8988T (cell line): ENCODE results near the gene SPSB1.

Source experiments
- DNase-seq: peaks from one replicate; pipeline ENCODE4 v3.0.0; 2011

Gene SPSB1

DNA sequence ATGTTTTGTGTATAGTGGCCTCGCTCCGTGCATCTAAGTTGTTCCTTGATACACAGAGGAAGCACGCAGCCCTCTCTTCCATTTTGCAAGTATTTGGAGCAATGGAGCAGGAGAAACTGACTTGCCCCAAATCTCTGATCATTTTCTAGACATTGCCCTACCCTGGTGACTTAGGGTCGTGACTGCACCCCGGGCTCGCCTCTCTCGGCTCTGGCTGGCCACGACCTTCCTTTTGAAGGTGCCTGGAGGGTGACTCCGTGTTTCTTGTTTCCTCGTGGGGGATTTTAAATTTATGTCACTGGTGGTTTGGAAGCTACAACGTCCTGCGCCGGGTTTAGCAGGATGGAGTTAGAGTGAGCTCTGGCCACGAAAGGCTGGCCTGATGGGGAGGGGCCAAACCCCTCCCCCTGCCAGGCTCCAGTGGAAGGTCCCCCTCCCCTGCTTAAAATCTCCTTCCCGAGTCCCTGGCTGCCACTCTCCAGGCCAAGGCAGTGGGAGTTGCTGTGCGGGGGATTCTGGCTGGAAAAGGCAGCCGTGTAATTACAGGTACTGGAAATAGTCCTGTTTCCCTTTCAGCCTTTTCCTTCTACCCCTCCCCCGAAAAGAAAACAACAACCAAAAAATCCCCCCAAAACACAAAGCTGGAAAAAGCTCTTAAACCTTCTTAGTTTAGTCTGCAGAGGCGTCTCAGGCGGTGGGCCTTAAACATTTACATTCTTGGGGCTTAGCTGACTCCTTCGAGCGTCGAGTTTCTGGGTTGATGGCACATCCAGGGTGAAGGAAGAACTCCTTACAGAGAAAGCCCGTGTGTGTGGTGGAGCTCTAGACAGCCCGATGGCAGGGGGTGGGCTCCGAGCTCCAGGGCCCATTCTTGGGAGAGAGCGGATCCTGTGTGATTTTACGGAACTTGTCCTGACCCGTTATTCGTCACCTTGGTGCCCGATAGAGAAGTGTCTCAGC lies 28.1 kb downstream of the SPSB1 start:
- DNase-seq, result no peak

DNA sequence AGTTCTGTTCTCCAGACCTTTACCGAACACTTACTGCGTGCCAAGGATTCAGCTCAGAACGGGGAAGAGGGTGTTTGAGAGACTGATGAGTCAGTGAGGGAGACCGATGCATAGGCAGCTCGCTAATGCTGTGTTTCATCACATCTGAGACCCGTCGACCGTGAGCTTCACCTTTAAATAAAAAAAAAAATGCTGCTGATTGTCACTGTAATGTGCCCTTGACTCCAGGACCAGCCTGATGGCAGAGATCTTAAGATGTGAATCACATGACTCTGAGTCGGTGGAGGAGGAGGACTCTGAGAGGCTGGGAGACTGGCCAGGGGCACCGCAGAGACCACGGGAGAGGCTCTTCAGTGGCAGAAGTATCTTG lies 28.8 kb downstream of the SPSB1 start:
- DNase-seq, result no peak

DNA sequence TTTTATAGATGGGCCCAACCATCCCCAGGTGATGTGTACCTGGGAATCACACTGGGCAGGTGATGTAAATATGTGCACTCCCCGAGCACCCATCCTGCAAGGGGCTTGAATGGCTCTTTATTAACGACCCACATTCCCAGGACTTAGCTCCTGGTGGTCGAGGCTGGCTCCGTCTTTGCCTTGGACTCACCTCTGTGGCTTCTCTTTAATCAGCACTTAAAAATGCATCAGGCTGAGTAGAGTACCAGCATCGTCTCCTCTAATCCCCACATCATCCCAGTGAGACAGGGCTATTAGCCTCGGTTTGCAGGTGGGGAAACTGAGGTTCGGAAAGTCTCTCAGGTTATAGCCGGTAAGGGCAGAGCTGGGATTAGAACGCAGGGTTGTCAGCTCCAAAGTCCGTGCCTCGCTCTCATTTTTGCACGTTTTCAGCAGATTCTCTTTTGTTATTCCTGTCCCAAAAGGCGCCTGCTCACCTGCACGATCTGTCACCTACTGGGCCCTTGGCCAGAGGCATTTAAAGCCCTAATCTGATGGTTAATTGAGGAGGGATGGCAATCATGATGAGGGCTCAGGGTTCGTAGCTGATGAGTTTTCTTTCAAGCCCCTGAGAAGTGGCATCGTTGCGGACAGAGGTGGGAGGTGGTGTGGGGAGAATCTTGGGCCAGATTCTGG lies 29.4 kb downstream of the SPSB1 start:
- DNase-seq, result no peak

DNA sequence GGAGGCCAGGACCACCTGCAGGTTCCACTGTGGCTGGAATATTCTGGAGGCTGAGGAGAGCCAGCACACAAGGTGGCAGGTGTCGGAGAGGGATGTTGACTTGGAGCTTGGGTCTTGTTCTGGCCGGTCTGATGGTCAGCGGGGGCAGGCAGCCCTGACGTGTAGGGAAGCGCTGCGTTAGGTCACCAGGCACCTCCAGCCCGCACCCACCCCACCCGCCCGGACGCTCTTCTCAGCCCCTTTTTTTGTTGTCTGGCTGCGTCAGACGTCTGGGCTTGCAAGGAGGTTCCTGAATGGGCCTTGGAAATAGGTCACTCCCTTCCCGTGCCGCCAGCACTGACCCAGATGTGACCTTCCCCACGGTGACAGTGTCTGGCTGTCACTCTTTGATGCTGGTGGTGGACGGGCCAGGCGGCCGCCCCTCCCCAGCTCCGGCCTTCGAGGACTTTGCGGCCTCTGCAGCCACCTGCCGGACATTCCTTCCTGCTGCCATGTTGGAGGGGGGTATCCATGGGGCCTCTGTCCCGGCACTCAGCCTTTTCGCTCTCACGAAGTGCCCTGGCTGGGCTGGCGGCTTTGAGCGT lies 30.1 kb downstream of the SPSB1 start:
- no peak for DNase-seq

DNA sequence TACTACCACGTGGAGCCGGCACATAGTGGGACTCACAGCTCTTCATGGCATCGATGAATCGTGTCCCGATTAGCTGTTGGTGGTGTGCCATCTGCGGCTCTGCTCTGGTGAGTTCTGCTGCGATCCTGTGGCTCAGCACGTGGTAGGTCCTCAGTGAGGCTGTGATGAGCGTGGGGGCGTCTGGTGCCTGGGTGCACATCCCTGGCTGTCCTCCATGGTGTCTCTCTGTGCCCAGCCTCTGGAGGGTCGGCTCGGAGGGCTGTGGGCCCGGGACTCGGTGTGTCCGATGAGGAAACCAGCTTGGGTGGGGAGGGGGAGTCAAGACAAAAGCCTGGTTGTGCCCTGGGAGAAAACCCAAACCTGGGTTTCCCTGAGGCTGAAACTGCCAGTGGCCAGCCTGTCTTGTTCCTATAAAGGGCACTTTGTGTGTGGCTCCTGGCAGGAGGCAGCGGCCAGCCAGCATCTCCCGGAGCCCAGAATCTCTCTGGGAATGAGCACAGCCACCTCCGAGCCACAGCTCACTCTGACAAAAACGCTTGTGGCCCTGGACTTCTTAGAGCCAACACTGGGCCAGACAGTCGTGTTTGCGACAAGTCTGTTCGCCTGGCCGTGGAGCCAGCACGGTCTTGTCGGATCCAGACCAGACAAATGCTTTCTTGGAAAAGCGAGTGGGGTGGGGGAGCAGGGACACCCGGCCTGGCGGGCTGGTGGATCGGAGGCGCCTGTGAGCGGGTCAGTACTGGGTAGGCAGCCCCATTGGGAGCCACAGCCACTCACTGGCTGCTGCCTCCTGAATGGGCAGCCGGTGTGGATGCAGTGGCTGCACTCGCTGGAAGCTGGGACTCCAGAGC lies 31.8 kb downstream of the SPSB1 start:
- no peak for DNase-seq

DNA sequence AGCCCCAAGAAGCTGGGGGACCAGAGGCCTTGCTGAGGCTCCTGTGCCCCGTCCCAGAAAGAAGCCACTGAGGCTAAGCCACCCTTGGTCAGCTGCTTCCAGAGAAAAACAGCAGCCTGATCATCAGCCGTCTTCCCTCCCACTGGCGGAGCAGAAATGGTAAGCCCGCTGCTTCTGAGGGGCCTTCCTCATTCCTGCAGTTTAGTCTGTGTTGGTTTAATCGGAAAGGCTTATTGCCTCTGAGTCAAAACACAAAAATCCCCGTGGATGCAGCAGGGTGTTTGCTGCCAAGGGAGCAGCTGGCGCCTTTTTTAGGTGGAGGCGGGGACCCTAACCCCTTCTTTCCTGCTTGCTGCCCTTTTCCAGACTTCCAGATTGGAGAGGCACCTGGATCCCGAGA lies 33.9 kb downstream of the SPSB1 start:
- DNase-seq, result no peak

DNA sequence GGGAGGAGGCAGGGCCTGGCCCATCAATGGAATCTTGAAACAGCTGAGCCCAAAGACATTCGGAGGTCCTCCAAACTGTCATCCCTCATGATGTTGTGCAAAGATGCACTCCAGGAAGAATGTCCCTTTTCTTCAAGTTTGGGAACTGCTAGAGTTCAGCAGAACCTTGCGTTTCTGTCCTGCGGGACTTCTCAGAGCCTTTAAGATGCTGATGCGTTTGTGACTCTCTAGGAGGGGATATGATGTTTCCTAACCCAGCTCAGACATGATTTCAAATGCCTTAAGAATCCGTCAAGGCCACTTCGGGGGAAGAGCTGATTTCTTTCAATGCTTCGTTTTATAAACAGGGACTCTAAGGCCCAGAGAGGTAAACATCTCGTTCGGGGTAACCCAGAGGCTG lies 35.5 kb downstream of the SPSB1 start:
- no peak for DNase-seq

DNA sequence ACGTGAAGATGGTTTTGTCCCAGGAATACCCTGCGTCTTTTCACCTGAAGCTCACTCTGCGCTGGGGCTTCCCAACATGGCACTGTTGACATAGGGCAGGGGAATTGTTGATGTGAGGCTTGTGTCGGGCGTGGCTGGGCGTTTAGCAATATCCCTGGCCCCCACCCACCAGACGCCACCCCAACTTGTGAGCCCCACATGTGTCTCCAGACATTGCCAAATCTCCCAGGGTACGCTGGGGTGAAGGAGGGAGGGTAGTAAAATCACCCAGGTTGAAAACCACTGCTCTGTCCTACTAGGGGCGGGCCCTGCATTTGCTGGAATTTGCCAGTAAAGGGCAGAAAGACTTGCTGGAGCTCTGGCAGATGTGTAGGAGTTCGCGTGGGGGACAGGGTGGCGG lies 36.0 kb downstream of the SPSB1 start:
- no peak for DNase-seq

DNA sequence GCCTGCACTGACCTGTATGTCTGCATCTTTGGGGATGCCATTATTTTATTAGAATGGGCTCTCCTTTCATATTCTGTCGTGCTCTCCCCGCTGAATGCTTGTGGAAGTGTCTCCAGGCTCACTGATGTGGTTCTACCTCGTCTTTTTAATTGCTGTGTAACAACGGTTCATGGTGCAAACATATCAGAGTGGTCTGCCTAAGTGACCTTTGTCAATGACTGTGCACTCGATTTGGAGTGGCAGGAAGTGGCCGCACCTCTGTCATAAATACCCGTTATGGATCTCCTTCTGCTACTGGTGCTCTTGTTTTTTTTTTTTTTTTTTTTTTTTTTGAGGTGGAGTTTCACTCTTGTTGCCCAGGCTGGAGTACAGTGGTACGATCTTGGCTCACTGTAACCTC lies 38.3 kb downstream of the SPSB1 start:
- no peak for DNase-seq

DNA sequence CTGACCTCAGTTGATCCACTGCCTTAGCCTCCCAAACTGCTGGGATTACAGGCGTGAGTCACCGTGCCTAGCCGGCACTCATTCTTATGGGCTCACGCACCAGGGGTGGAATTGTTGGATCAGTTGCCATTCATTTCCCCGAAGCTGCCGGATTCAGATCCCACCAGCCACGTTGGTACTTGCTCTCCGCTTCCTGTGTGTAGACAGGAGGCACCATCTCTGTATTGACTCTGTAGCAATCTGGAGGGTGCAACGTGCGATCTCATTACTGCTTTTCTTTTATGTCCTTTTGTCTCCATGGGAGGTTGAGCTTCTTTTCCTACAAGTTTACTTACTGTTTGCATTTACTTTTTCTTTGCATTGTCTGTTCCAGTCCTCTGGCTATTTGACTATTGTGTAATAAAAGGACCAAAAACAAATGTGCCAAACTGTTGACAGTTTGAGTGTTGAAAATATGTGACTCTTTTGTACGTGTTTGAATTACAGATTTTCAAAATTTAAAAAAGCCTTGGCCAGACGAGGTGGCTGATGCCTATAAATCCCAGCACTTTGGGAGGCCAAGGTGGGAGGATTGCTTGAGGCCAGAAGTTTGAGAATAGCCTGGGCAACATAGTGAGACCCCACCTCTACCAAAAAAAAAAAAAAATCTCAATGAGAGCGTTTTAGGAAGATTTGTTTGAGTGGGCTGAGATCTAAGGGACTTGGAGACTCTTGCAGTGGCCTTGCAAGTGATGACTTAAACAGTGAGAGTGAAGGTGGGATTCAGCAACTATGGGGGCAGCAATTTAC lies 39.1 kb downstream of the SPSB1 start:
- DNase-seq, result no peak

DNA sequence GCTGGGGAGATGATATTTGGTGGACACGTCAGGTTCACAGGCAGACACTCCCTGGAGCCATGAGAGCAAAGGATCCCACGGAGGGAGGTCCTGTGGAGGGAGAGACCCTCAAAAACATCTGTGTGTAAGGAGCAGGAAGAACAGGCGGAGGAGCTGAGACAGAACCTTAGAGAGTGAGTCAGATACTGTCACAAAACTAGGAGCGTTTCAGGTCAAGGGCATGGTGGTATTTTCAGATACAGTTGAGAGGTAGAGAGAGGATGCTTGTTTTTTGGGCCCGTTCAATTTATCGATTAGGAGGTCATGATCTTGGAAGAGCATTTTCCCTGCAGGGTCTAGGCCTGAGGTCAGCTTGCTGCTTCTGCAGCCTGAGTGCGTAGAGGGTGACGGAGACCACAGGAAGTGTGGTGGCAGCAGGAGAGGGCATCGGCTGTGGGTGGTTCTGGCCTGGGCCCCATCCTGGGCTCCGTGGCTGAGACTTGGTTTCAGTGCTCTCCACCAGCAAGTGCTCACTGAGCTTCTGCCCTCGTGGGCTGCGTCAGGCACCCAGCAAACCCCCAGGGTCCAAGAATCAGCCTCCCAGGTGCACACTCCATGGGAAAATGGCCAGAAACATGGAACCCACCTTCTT lies 39.9 kb downstream of the SPSB1 start:
- no peak for DNase-seq

DNA sequence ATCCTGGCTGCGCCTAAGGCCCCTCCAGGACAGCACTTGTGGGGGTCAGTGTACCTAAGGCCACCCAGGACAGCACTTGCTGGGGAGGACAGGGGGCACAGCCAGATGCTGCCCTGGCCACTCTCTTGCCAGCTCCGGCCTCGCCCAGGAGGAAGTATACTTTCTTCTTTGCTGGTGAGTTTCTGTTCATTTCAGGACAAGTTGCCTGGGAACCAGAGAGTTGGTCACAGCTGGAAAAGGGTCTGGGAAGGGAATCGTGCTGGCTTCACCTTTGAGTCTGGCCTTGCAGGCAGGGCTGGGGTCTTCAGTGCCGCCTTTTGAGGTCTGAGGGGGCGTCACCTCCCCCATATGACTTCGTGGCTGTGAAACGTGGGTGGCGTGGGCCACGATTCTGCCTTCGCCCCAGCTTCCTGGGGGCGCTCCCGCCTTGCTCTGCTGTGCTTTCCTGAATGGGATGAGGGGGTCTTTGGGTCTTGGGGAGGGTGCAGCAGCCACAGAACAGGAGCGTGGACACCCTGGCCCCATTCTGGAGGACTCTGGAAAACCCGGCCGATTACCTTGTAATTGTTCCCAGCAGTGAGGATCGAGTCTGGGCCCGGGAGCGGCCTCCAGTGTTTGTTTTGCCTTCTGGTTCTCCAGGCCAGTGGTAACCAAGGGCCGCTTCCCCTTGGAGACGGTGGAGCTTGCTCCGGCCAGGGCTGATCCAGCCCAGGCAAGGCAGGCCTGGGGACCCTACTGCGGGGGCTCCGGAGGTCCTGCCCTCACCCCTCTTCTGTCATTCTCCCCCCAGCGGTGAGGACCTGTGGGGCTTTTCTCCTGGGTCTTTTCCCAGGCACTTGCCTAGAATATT lies 45.9 kb downstream of the SPSB1 start:
- DNase-seq, result no peak

DNA sequence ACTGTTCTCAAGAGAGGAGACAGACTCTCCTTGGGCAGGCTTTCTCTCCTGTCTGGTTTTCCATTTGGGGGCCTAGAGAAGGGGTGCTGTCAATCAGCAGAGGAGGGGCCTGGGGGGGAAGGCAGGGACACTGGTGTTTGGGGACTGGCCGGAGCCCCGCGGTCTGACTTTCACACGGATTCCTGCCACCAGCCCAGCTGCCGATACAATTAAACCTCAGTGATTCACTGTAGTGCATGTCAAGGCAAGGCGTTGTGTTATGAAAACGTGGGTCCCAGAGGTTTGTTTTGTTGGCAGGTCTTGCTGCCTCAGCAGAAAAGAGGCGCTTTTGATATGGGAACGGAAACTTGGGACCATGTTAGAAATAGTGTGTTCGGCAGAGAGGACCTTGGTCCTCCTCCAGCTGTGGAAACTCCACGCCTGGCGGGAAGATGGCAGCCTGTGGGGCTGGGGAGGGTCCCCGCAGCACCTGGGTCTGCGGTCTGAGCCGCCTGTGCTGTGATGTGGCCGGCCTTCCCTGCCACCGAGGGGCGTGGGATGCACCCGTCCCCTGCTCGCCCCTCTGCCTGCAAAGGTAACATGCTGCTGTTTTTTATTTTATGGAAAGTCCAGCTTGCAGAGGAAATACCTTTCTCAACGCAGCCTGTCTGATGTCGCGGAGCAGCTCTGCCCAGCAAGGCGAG lies 47.6 kb downstream of the SPSB1 start:
- no peak for DNase-seq

DNA sequence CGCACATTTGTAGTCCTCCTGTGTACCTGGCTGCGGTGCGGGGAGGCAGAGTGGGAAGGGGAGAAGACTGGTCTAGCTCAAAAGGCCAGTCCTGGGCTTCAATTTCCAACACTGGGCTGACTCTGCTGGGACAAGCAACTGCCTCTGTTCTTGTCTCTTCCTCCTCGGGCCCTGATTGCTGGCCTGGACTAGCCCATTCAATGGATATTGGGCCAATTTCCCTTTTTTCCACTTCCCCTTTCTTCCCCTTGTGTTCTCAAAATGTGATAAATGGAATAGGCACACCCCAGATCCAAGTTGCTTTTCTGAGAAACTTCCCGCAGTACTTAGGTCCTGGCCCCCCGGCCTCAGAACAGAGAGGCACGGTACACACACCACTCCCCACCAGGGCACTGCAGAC lies 48.2 kb downstream of the SPSB1 start:
- DNase-seq, result no peak

DNA sequence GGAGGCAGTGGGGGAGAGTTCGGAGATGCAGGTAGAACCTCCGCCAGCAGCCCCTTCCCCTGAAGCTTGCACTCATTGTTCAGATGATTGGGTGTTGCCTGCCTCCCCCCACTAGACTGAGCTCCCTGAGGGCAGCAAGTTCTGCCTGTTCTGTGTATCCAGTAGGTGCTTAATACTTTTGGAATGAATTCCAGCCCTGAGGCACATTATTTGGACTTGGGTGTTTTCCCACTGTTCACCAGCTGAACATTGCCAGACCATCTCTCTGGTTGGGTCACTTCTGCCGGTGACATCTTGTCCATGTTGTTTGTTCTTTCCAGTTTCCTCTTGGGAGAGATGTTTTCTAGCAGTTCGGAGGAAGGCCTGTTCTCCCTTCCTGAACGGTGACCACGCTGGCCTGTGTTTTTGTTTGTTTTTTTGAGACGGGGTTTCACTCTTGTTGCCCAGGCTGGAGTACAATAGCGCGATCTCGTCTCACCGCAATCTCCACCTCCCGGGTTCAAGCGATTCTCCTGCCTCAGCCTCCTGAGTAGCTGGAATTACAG lies 48.7 kb downstream of the SPSB1 start:
- DNase-seq, result no peak

DNA sequence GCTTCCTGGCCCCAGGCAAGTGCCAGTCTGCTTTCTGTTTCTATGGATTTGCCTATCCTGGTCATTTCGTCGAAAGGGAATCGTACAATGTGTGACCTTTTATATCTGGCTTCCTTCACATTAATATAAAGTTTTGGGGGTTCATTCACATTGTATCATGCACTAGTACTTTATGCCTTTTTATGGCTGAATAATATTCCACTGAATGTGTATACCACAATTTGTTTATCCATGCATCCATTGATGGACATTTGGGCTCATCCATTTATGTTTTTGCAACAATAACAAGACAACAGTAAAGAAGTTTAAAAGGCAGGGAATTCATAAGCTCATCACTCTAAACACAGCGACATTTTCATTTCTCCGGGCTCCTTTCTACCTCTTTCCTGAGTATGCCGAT lies 50.6 kb downstream of the SPSB1 start:
- DNase-seq, result no peak

DNA sequence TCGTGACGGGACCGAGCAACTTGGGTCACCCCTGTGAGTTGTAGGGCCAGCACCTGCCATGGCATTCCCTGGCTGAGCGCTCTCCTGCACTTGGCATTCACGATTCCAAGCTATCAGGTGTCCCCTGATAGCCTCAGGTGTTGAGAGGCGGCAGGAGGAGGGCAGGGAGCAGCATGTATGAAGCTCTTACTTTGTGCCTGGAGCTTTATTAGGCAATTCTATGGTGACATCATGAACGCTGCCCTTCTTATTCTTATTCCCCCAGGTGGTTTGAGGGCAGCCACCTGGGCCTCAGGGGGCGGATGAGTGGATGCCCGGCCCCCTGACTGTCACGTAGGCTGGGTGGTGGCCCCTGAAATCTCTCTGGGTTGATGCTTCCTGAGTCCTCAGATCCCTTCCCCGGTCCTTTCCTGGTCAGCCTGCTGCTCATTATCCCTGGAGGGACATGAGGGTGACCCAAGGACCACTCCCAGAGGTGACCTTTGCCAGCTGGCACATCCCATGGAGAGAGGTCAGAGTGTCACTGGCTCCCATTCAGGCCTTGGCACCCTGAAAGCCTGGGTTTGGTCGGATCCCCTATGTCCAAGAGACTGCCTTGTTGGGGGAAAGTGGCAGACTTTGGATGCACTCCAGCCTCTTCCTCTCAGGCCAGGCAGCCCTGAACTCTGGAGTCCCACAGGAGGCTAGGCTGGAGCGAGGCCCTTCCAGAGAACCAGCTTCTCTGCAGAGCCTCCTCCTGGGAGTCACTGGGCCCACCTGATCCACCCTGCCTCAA lies 51.9 kb downstream of the SPSB1 start:
- no peak for DNase-seq

DNA sequence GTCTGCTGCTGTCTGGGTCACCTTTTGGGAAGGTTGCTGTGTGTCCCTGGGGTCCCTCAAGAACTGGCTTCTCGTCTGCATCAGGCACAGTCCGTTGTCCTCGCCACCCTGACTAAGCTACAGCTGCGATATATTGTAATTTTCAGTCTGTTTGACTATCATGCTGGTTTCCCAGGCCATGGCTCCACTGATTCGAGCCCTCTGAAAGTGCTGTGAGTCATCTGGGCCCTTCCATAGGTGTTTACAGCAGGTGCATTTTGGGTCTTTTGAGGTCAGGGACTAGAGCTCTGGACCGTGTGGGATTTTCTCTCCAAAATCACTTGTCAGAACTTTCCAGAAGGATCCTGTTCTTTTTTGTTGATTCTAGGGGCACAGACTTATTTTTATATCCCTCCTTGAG lies 52.8 kb downstream of the SPSB1 start:
- no peak for DNase-seq

DNA sequence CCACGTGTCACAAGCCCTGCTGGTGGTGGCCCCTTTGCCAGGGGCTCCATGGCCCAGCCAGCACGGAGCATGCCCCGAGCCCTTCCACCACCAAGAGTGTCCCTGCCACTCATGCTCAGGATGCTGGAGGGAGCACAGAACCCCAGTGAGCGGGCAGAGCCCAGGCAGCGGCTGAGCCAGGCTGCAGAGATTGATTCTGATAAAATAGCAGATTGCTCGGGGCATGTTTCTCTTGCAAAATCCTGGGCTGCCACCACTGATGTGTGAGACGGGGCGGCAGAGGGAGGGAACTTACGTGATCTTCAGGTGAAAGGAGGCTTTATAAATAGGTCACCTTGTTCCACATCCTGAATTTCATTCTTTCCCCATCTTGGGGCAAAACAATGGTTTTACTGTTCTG lies 53.2 kb downstream of the SPSB1 start:
- no peak for DNase-seq
